ENCODE measurements around the gene CLPTM1L.
"Not testable (repeated sequence)": the region's sequence is repeated elsewhere in the genome, so short reads cannot be mapped to it uniquely, and the experiment has no call there.

CLPTM1L gene

GRCh38 chr5:1335540-1336095 lies 9.3 kb downstream of the CLPTM1L start:
- Histone ChIP-seq H3K79me2 (ENCODE audit: insufficient read depth, low read length) (peaks cover 62% of the 10 kb centered on the region; the same call in 1 of the 2 replicates), H3K36me3 (ENCODE audit: insufficient read depth, low read length) (peaks cover 89% of the 10 kb centered on the region), H2AFZ (ENCODE audit: low read length) (no peak overlapping the region), H4K20me1 (ENCODE audit: insufficient read depth, low read length, poor library complexity, severe bottlenecking) (peaks cover 55% of the 10 kb centered on the region), H3F3A (ENCODE audit: low read depth) (peaks cover 7% of the 10 kb centered on the region; the same call in 1 of the 2 replicates), H3K9ac (ENCODE audit: low read depth, low read length, poor library complexity, severe bottlenecking) (no peak overlapping the region), H3K9me3 (ENCODE audit: insufficient read depth, low read depth, low read length) (no peaks in the 10 kb centered on the region), H3K4me3 (ENCODE audit: low read length, poor library complexity, severe bottlenecking) (no peak overlapping the region), H3K4me2 (ENCODE audit: low read depth, low read length, poor library complexity, severe bottlenecking) (no peak overlapping the region), H3K9me2 (replicated peaks; ENCODE audit: low read depth, low read length) (no peaks in the 10 kb centered on the region), H3K4me1 (ENCODE audit: insufficient read depth, low read length, poor library complexity, severe bottlenecking) (peaks cover 5% of the 10 kb centered on the region), H3K27me3 (ENCODE audit: insufficient read depth, low read length, poor library complexity, severe bottlenecking) (no peaks in the 10 kb centered on the region)
- no peak for TF ChIP-seq CTCF (conservative IDR thresholded peaks at IDR 0.05; ENCODE audit: low read length)
- TF ChIP-seq EZH2phosphoT487 (IDR thresholded peaks at IDR 0.05; ENCODE audit: borderline replicate concordance), result no peak

GRCh38 chr5:1334831-1335539 lies 9.9 kb downstream of the CLPTM1L start:
- Histone ChIP-seq H3K36me3 (ENCODE audit: insufficient read depth, low read length) (peaks cover 90% of the 10 kb centered on the region), H4K20me1 (ENCODE audit: insufficient read depth, low read length, poor library complexity, severe bottlenecking) (peaks cover 54% of the 10 kb centered on the region)

GRCh38 chr5:1333986-1334385 lies 10.9 kb downstream of the CLPTM1L start:
- Histone ChIP-seq H3K79me2 (ENCODE audit: insufficient read depth, low read length) (peaks cover 51% of the 10 kb centered on the region; the same call in 1 of the 2 replicates), H3F3A (ENCODE audit: low read depth) (peaks cover 7% of the 10 kb centered on the region; the same call in 1 of the 2 replicates), H4K20me1 (ENCODE audit: insufficient read depth, low read length, poor library complexity, severe bottlenecking) (peaks cover 54% of the 10 kb centered on the region), H2AFZ (ENCODE audit: low read length) (no peak overlapping the region), H3K9me3 (ENCODE audit: insufficient read depth, low read depth, low read length) (no peaks in the 10 kb centered on the region), H3K9ac (ENCODE audit: low read depth, low read length, poor library complexity, severe bottlenecking) (no peak overlapping the region), H3K9me2 (replicated peaks; ENCODE audit: low read depth, low read length) (no peaks in the 10 kb centered on the region), H3K4me2 (ENCODE audit: low read depth, low read length, poor library complexity, severe bottlenecking) (no peak overlapping the region), H3K4me1 (ENCODE audit: insufficient read depth, low read length, poor library complexity, severe bottlenecking) (no peaks in the 10 kb centered on the region), H3K4me3 (ENCODE audit: low read length, poor library complexity, severe bottlenecking) (no peak overlapping the region), H3K36me3 (ENCODE audit: insufficient read depth, low read length) (peaks cover 92% of the 10 kb centered on the region), H3K27me3 (ENCODE audit: insufficient read depth, low read length, poor library complexity, severe bottlenecking) (no peaks in the 10 kb centered on the region)
- TF ChIP-seq CTCF (conservative IDR thresholded peaks at IDR 0.05; ENCODE audit: low read length) (no peak), EZH2phosphoT487 (IDR thresholded peaks at IDR 0.05; ENCODE audit: borderline replicate concordance) (no peak)

More at GRCh38 chr5:1334831-1335539, 9.9 kb downstream of the CLPTM1L start:
- peaks cover 7% of the 10 kb centered on the region; the same call in 1 of the 2 replicates for H3F3A ChIP-seq (ENCODE audit: low read depth)
- H3K9me3 ChIP-seq (ENCODE audit: insufficient read depth, low read depth, low read length), result no peaks in the 10 kb centered on the region
- no peak overlapping the region for H3K4me3 ChIP-seq (ENCODE audit: low read length, poor library complexity, severe bottlenecking)
- H2AFZ ChIP-seq (ENCODE audit: low read length), result no peak overlapping the region
- no peak overlapping the region for H3K9ac ChIP-seq (ENCODE audit: low read depth, low read length, poor library complexity, severe bottlenecking)
- peaks cover 55% of the 10 kb centered on the region; the same call in 1 of the 2 replicates for H3K79me2 ChIP-seq (ENCODE audit: insufficient read depth, low read length)
- TF ChIP-seq EZH2phosphoT487 (IDR thresholded peaks at IDR 0.05; ENCODE audit: borderline replicate concordance) (no peak), CTCF (conservative IDR thresholded peaks at IDR 0.05; ENCODE audit: low read length) (no peak)
- H3K4me1 ChIP-seq (ENCODE audit: insufficient read depth, low read length, poor library complexity, severe bottlenecking), result no peaks in the 10 kb centered on the region
- H3K27me3 ChIP-seq (ENCODE audit: insufficient read depth, low read length, poor library complexity, severe bottlenecking), result no peaks in the 10 kb centered on the region
- H3K9me2 ChIP-seq (replicated peaks; ENCODE audit: low read depth, low read length), result no peaks in the 10 kb centered on the region
- H3K4me2 ChIP-seq (ENCODE audit: low read depth, low read length, poor library complexity, severe bottlenecking), result no peak overlapping the region

GRCh38 chr5:1333286-1333685 lies 11.6 kb downstream of the CLPTM1L start:
- peaks cover 54% of the 10 kb centered on the region for H4K20me1 ChIP-seq (ENCODE audit: insufficient read depth, low read length, poor library complexity, severe bottlenecking)
- not testable (repeated sequence) for H3K9ac ChIP-seq (ENCODE audit: low read depth, low read length, poor library complexity, severe bottlenecking); H3K27me3 ChIP-seq (ENCODE audit: insufficient read depth, low read length, poor library complexity, severe bottlenecking); H3K4me3 ChIP-seq (ENCODE audit: low read length, poor library complexity, severe bottlenecking); H3K4me1 ChIP-seq (ENCODE audit: insufficient read depth, low read length, poor library complexity, severe bottlenecking); H3K4me2 ChIP-seq (ENCODE audit: low read depth, low read length, poor library complexity, severe bottlenecking); H3F3A ChIP-seq (ENCODE audit: low read depth); H3K9me3 ChIP-seq (ENCODE audit: insufficient read depth, low read depth, low read length); H3K9me2 ChIP-seq (replicated peaks; ENCODE audit: low read depth, low read length); H2AFZ ChIP-seq (ENCODE audit: low read length)
- H3K36me3 ChIP-seq (ENCODE audit: insufficient read depth, low read length), result peaks cover 85% of the 10 kb centered on the region
- peaks cover 50% of the 10 kb centered on the region; the same call in 1 of the 2 replicates for H3K79me2 ChIP-seq (ENCODE audit: insufficient read depth, low read length)

Data from Loucy (cell line).